Skin epidermis (tissue), 12 donors: ENCODE results near the gene PDLIM4.

Experiments
- H3K27ac ChIP-seq, 21 experiments: fragments of 200-600 bp; sonication (generic) in 11 of 21; one replicate each; pipeline ENCODE4 v1.5.0; 2020; ENCODE audit warnings: mild to moderate bottlenecking in 3 of 21, inconsistent platforms in 2 of 21, moderate library complexity in 2 of 21
- H3K4me3 ChIP-seq, 7 experiments: fragments of 200-600 bp; sonication (generic) in 2 of 7; one replicate each; pipeline ENCODE4 v1.5.0; 2020; ENCODE audit warnings: inconsistent platforms in 2 of 7, mild to moderate bottlenecking in 2 of 7, moderate library complexity in 1 of 7

The PDLIM4 gene

DNA sequence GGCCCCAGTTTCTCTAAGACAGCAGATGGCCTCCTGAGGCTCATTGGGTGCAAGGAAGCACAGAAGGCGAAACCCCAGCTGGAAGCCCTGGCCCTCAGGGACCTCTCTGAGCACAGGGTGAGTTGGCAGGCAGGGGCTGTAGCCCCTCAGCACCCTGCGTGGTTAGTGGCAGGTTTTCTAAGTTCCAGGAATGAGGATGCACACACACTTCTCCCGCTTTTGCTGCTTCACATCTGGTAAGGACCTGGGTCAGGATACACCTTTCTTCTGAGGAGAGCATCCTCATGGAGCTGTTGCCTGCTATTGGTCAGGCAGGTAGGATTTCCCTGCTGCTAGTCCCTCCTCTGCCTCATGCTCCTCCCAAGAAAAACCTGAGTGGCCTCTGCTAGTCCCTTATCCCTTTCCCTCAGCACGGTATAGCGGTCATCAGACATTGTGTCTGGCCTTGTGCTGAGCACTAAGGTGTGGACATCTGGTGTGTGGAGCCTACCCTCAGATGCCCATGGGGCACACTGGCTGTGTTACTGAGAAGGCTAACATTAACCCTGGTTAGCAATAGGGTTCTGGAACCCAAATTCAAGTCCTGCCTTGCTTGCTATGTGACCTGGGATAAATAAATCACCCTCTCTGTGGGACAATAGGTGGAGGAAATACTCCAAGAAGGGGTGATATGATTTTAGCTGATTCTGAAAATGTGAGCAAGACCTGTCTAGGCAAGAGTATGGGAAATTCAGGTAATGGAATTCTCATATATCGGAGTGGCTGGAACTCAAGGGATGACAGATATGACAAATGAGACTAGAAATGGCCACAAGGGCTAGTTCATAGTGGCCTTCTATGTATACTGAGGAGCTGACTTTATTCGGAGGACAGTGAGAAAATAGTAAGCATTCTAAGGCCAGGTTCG, 38.3 kb downstream of the PDLIM4 start:
- peak overlapping the region in 10 of 21 experiments; percentile 9 to 97 (median 54) for H3K27ac ChIP-seq
- peak overlapping the region in 5 of 7 experiments; percentile 45 to 64 (median 58) for H3K4me3 ChIP-seq

DNA sequence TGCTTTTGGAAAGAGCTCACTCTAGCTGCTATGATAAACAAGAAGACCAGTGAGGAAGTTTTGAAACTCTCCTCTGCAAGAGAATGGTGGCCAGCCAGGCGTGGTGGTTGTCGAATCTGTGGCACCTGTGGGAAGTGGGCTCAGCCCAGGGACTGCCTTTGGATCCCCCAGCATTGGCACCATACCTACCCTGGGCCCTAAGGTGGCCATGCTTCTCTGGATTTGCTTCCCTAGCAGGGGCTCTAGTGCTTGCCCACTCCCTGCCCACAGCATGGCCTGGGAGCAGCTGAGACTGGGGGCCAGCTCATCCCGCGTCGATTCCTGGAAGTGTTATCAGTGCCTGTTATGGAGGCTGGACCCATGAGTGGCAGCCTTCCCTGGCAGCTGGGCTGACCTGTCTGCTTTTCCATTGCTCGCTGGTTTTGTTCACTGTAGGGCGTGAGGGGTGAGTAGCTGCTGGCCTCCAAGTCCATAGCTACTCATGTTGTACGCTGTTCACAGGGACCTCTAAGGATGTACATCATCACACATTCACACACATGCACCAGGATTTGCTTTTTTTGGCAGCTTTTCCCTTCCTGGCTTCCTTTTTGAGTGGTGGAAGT, 39.0 kb downstream of the PDLIM4 start:
- Histone ChIP-seq H3K4me3 (no peak overlapping the region), H3K27ac (peak overlapping the region in 9 of 21 experiments; percentile 19 to 97 (median 55))

DNA sequence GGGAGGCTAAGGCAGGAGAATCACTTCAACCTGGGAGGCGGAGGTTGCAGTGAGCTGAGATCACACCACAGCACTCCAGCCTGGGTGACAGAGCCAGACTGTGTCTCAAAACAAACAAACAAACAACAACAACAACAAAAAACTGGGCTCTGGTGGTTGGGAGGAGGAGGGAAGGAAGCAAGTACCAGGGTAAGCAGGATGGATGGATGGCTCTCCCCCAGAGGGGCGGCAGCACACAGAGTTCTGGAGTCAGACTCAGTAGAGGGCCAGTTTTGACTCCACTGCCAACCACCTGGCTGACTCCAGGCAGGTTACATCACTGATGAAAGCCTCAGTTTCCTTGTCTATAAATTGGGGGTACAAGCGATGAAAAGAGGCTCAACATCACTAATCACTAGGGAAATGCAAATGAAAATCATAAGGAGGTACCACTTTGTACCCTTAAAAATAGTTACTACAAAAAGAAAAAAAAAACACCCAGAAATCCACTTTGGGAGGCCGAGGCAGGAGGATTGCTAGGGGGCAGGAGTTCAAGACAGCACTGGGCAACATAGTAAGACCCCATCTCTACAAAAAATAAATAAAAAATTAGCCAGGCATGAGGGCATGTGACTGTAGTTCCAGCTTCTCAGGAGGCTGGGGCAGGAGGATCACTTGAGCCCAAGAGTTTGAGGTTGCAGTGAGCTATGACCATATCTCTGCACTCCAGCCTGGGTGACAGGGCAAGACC, 39.9 kb downstream of the PDLIM4 start:
- H3K4me3 ChIP-seq, result no peak overlapping the region
- peak overlapping the region in 1 of 21 experiments; percentile 43 for H3K27ac ChIP-seq

DNA sequence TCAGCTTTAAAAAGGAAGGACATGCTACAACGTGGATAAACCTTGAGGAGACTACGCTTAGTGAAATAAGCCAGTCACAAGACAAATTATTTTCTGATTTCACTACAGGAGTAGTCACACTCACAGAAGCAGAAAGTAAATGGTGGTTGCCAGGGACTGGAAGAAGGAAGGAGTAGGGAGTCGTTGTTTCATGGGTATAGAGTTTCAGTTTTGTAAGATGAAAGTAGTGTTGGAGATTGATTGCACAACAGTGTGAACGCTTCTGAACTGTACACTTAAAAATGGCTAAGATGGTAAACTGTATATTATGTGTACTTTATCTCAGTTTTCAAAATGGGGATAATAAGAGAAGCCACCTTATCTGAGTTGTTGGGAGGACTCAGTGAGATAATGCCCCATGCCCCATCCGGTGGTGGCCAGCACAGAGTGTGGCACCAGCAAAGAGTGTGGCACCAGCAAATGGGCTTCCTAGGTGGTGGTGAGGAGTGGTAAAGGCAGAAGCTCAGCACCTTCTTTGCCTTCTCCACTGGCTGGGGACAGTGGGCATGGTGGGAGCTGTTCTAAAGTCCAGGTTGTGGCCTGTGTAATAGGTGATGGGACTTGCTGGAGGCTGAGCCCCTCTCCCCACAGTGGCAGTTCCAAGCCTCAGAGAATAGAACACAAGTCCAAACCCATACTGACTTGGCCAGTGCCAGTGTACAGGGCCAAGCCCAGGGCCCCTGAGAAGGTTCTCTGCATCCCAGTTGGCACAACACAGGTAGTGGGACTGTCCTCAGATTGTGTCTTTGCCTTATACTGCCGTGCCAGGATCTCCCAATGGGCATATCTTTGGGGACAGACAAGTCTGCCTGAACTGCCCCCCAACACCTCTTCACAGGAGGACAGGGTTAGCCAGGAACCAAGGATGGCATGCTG, 41.1 kb downstream of the PDLIM4 start:
- H3K27ac ChIP-seq, result no peak overlapping the region
- H3K4me3 ChIP-seq, result no peak overlapping the region

DNA sequence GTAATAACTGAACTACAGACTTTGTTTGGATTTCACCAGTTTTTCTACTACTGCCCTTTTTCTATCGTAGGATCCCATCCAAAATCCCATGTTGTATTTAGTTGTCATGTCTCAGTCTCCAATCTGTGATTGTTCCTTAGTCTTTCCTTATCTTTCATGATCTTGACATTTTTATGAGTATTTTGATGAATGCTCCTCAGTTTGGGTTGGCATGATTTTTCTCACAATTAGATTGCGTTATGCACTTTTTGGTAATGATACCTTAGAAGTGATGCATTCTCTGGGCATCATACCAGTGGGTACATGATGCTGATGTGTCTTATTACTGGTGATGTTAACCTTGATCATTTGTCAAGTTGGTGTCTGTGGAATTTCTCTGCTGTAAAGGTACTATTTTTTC, 42.4 kb downstream of the PDLIM4 start:
- Histone ChIP-seq H3K27ac (no peak overlapping the region), H3K4me3 (no peak overlapping the region)

DNA sequence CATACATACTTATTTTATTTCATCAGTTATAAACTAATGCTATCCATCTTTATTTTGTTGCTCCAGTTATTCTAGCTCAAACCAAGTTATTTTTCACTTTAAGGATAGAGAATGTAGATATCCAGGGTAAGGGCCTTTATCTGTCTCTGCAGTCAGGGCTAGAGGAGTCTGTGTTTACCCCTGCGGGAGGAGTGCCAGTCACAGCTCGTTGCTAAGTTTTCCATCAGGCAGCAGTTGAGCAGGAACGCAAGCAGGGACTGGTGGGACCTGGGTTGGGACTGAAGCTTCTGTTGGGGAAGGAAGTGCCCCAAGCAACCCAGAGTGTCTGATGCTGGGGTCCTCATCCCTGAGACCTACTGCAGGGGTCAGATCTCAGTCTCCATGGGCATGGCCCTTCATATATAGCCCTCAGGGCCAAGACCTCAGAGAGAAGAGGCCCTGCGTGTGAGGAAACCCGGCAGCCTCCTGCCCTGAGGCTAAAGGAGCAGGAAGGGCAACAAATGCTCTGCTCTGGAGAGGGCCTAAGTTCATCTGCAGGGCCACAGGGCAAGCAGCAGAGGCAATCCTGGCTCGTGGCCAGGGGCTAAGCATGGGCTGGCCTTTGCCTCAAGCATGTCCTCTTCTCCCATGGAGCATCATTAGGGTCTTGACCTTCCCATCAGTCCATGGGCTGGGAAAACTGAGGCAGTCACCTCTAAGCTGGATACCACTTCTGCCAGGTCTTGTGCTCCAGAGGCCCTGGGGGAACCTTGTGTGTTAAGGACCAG, 43.3 kb downstream of the PDLIM4 start:
- Histone ChIP-seq H3K4me3 (no peak overlapping the region), H3K27ac (no peak overlapping the region)

DNA sequence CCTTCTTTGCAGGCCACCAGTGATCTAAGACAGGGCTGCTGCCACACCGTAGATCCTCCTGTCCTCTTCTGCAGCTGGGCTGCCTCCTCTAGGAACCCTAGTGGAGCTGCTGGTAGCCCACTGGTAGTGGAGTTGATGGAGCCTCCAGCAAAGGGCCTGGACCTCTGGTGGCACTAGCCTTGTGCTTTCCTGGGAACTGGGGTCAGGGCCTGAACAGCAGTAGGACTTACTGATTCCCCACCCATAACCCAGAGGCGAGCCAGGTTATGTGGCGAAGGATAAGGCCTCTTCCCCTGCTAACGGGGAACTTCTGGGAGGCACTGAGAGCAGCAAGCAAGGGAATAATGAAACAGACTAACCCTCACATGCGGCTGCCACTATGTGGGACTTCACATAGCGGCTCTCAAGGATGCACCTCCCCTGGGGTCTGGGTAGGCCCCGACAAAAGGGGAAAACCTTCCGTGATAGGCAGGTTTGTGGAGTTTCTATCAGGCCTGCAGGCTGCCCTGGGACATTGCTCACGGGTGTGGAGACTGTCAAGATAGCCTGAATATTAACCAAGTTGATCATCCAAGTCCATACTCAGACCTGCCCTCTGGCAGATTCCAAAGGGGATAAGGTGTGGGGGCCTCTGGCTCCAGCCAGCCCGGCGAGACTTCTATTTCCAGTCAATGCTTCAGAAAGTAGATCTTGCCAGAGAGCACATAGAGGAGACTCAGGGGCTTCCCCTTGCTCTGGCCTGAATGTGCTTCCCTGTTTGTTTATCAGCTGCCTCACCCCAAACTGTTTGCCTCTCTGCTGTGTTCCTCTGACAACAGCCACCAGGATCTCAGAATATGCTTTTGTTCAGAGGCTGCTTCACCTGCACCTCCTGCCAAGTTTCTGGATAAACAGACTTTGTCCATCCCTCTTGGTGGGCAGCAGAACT, 44.1 kb downstream of the PDLIM4 start:
- no peak overlapping the region for H3K4me3 ChIP-seq
- peak overlapping the region in 1 of 21 experiments; percentile 17 for H3K27ac ChIP-seq

DNA sequence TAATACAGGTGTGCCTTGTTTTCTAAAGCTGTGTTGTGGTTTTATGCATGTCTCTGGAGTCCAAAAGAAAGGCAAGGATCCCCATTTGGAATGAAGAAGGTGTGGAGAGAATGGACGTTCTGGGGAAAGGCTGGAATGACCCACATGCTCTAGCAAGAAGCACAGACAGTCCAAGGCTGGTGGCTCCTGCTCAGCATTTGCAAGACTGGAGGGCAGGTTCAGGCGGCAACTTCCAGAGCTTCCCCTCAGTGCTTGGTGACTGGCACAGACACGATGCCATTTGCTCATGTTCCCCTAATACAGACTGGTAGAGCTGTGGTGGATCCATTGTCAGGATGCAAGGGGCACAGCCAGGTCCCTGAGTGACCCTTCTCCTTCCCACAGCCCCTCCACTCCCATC, 44.9 kb downstream of the PDLIM4 start:
- no peak overlapping the region for H3K27ac ChIP-seq

DNA sequence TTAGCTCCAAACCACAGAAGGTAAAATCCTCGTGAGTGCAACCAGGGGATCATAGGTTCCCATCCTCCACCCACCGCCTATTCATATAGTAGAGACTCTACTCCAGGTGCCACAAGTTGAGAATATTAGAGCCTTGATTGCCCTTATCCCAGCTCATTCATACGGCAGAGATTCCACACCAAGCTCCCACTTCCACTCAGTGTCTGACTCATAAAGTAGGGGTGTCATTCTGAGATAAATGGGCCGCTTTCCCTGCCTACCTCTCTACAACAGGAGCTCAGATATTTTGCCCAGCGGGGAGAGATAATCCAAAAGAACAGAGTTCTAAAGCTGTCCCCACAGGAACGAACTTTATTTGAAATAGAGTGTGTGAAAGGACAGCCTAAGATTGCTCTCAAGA, 46.1 kb downstream of the PDLIM4 start:
- H3K4me3 ChIP-seq, result no peak overlapping the region
- H3K27ac ChIP-seq, result no peak overlapping the region

More for the DNA sequence above, 44.9 kb downstream of the PDLIM4 start:
- no peak overlapping the region for H3K4me3 ChIP-seq

DNA sequence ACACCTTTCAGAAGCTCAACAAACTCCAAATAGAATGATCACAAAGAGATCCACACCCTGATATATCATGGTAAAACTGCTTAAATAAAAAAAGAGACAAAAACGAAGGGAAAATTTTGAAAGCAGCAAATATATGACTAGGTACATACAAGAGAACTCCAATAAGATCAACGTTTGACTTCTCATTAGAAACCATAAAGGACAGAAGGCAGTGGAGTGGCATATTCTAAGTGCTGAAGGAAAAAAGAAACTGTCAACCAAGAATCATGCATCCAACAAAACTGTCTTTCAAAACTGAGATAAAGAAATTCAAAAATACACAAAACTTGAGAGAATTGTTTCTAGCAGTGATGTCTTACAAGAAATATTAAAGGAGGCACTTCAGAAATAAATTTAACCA, 47.9 kb downstream of the PDLIM4 start:
- no peak overlapping the region for H3K27ac ChIP-seq
- no peak overlapping the region for H3K4me3 ChIP-seq

DNA sequence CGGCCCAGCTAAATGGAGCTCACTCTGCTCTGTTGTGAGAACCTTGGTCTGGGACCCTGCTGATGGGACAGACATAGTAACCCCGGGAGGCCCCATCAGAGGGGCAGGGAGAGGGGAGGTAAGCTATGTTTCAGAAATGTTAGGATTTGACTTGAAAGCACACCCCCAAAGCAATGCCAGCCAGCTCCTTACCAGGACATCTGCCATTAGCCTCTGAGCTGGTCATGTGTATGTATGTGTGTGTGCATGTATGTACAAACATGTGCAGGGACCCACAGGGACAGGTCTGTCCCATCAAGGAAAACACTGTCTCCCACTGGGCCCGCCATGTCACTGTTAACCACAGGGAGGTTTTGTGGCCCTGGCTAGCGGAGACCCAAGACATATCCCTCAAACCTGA, 51.2 kb downstream of the PDLIM4 start:
- Histone ChIP-seq H3K4me3 (no peak overlapping the region), H3K27ac (no peak overlapping the region)

DNA sequence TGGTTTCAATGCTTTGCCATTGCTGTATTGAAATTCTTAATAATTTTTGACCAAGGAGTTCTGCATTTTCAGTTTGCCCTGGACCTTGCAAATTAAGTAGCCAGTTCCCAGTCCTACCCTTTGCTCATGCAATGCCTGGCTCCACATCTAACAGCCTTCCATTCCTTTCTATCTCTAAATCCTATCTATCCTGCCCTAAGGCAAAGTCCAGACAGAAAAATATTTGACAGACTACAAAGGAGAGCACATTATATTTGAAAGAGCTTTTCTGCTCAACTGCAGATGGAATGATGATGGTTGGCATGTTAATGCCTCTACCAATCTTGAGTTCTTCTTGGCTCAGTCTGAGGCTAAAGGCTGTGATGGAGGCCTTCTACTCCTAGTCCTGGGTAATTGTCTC, 52.2 kb downstream of the PDLIM4 start:
- Histone ChIP-seq H3K4me3 (no peak overlapping the region), H3K27ac (no peak overlapping the region)

DNA sequence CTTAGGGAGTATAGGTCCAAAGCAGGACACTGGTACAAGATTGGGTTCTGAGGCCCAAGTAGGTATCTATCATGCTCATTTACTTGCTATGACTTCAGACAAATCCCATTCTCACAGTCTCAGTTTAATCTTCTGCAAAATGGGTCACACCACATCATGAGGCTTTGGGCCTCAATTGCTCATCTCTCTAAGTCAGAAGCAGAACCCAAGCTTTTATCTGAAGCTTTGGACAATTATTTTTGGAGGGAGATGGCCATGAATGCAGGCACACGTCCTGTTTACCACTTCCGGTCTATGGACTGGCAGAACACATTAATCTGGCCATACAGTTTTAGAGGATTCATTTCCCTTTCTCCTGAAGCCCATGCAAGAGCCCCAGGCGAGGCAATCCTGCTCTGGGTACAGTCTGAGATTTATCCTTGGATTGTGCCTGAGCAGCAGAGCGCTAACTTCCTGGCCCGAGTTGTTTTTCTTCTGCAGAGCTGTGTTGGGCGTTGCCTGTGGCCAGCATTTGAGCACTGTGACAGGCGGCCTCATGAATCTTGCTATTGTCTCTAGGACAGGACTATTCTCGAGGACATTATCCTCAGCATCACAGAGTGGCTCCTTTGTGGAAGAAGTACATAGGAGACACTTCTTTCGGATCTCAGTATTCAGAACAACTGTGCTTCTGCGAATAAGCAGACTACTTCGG, 52.8 kb downstream of the PDLIM4 start:
- Histone ChIP-seq H3K4me3 (no peak overlapping the region), H3K27ac (no peak overlapping the region)

DNA sequence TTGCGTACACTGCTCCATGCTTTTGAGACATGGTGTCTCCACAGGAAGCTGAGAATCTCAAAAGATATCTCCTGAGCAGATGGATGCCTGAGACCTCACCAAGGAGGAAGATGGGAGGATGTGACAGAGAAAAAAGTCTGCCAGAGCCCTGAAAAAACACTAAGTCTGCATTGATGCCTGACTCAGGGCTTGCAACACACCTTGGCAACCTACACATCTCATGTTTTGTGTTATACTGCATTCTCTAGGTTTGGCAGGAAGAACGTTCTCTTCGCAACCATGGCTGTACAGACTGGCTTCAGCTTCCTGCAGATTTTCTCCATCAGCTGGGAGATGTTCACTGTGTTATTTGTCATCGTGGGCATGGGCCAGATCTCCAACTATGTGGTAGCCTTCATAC, 55.9 kb downstream of the PDLIM4 start:
- peak overlapping the region in 2 of 21 experiments; percentile 27 to 52 for H3K27ac ChIP-seq

DNA sequence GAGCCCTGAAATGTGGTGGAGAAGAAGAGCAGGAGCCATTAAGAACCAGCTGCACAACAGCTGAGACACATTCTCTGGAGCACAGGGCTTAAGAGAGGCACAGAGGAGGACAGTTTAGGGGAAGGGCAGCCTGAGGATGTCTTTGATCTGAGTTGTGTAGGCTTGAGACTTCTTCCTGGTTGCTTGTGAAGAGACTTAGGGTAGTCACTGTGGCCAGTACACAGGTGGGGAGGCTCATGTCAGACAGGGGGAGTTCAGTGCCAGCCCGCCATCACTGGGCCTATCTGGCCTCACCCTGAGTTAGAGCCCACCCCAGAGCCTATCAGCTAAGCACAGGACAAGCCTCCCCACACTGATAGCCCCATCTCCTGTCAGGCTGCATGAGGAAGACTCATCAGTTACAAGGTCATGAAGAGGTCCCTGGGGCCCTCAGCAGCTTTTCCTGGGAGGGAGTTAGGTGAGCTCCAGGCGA, 56.5 kb downstream of the PDLIM4 start:
- H3K27ac ChIP-seq, result peak overlapping the region in 4 of 21 experiments; percentile 27 to 57 (median 44)

More for the DNA sequence above, 55.9 kb downstream of the PDLIM4 start:
- H3K4me3 ChIP-seq, result no peak overlapping the region

DNA sequence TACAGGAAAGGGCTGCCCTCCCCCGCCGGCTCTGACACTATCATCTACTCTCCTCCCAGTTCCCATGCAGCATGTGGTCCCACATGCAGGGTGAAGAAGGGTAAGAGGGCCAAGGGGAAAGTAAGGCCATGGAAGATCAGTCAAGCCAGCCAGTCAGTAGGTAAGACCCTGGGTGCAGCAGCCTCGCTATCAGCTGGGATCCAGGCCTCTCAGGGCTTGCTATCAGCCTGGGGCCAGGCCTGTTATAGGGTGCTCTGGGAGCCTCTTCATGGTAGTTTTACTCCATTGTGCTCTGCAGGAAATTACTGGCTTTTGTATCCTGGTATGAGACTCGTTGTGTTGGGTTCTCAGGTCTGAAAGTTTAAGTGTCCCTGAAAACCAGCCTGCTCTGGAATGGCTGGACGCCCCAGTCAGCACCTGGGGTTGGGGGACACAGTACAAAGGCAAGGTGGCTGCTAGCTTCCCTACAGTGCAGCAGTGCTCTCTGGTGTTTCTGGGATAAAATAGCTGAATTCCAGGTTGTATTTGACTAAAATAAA, 58.1 kb downstream of the PDLIM4 start:
- Histone ChIP-seq H3K4me3 (no peak overlapping the region), H3K27ac (no peak overlapping the region)

More for the DNA sequence above, 56.5 kb downstream of the PDLIM4 start:
- no peak overlapping the region for H3K4me3 ChIP-seq

DNA sequence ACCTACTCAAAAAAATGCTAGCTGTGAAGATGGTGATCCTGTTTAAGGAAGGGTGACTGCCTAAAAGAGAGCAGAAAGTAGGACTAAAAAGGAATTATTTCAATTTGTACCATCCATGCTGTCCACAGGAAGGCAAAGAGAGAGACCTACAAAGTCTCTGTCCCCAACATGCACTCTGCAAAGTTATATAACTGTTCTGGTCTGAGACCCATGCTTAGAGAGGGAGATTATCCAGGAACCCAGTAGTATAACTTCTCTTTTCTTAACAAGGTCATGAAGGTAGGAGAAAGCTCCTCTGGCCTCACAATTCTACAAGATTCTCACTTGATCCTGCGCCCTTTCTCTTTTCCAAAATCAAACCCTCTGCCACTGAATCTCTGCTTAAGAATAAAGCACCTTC, 62.5 kb downstream of the PDLIM4 start:
- H3K4me3 ChIP-seq, result no peak overlapping the region
- no peak overlapping the region for H3K27ac ChIP-seq
